Measurements from ENCODE around the gene SLC12A8. TPM values are rescaled to one million over a fixed set of nuclear protein-coding genes. Genes with fewer than 3 reads are reported as not detected.

The SLC12A8 gene
- total RNA-seq, 1 experiment from 2014 or later = 44.5 TPM

- peak; percentile 94 for DNase-seq (ENCODE audit: low read depth)
Measured at GRCh38 chr3:125140011-125140817, 72.3 kb downstream of the SLC12A8 start.

- DNase-seq (ENCODE audit: low read depth) = no peak
Measured at GRCh38 chr3:125139386-125139785, 73.2 kb downstream of the SLC12A8 start.

- peak; percentile 96 for DNase-seq (ENCODE audit: low read depth)
Measured at GRCh38 chr3:125137358-125138033, 75.1 kb downstream of the SLC12A8 start.

- DNase-seq (ENCODE audit: low read depth) = no peak
Measured at GRCh38 chr3:125136966-125137357, 75.6 kb downstream of the SLC12A8 start.

- DNase-seq (ENCODE audit: low read depth) = no peak
Measured at GRCh38 chr3:125136515-125136914, 76.0 kb downstream of the SLC12A8 start.

GRCh38 chr3:125134952-125135351, 77.6 kb downstream of the SLC12A8 start:
- DNase-seq (ENCODE audit: low read depth) = no peak

GRCh38 chr3:125132815-125133214, 79.7 kb downstream of the SLC12A8 start:
- no peak for DNase-seq (ENCODE audit: low read depth)

GRCh38 chr3:125129512-125129997, 83.0 kb downstream of the SLC12A8 start:
- peak; percentile 100 for DNase-seq (ENCODE audit: low read depth)

GRCh38 chr3:125128861-125129501, 83.6 kb downstream of the SLC12A8 start:
- peak; percentile 98 for DNase-seq (ENCODE audit: low read depth)

GRCh38 chr3:125126323-125126722, 86.2 kb downstream of the SLC12A8 start:
- no peak for DNase-seq (ENCODE audit: low read depth)

GRCh38 chr3:125125821-125126245, 86.7 kb downstream of the SLC12A8 start:
- peak; percentile 100 for DNase-seq (ENCODE audit: low read depth)

- peak; percentile 93 for DNase-seq (ENCODE audit: low read depth)
Measured at GRCh38 chr3:125123451-125124305, 88.9 kb downstream of the SLC12A8 start.

GRCh38 chr3:125121246-125122010, 91.1 kb downstream of the SLC12A8 start:
- peak; percentile 32 for DNase-seq (ENCODE audit: low read depth)

- peak; percentile 70 for DNase-seq (ENCODE audit: low read depth)
Measured at GRCh38 chr3:125120379-125121122, 92.0 kb downstream of the SLC12A8 start.

- no peak for DNase-seq (ENCODE audit: low read depth)
Measured at GRCh38 chr3:125119752-125120378, 92.7 kb downstream of the SLC12A8 start.

- no peak for DNase-seq (ENCODE audit: low read depth)
Measured at GRCh38 chr3:125118600-125118999, 93.9 kb downstream of the SLC12A8 start.

- DNase-seq (ENCODE audit: low read depth) = no peak
Measured at GRCh38 chr3:125117631-125118191, 94.8 kb downstream of the SLC12A8 start.

- DNase-seq (ENCODE audit: low read depth) = peak; percentile 97
Measured at GRCh38 chr3:125116311-125117080, 96.1 kb downstream of the SLC12A8 start.
